NB4 (cell line): ENCODE measurements around the gene PCSK2.

Experiments
- DNase-seq: peaks from one replicate; pipeline ENCODE4 v3.0.0; 2010; ENCODE audit warnings: low read depth
- H3K4me3 ChIP-seq: one replicate; pipeline ENCODE4 v1.5.1; 2011; ENCODE audit warnings: mild to moderate bottlenecking, low read depth, low read length, moderate library complexity
- MYC ChIP-seq: IDR thresholded peaks from 2 replicates; pipeline ENCODE4 v1.6.1; 2011; ENCODE audit warnings: low read depth, low read length
- POLR2A ChIP-seq: IDR thresholded peaks from 2 replicates; pipeline ENCODE4 v1.6.1; 2011; ENCODE audit warnings: mild to moderate bottlenecking; ENCODE audit not compliant: insufficient read length; ENCODE audit errors: extremely low read depth
- TF ChIP-seq, protein P1 (sequence below): IDR thresholded peaks from one replicate; pipeline ENCODE4 v1.5.1; 2012; ENCODE audit warnings: low read depth, low read length
- TF ChIP-seq, protein P2 (sequence below): IDR thresholded peaks from 2 replicates; pipeline ENCODE4 v1.6.1; 2011; ENCODE audit warnings: low read depth, low read length

PCSK2 gene

DNA sequence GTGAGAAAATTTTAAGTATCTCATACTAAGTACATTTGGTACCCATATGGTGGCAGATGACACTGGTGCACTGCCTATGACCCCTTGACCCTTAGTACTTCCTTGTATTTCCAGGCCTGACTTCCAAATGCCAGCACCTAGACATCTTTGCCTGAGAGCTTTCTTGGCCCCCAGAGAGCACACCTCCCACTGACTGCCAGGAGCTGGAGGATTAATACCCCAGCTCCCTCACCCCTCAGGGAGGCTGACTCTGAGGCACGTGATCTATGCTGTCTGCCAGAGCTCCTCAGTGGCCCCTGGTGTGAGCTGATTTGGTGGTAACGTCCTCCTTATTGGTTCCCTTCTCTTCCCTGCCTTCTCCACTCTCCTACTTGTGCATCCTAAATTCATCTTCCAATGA lies 266.3 kb downstream of the PCSK2 start:
- H3K4me3 ChIP-seq = no peak overlapping the region
- no peak for DNase-seq
- TF ChIP-seq POLR2A = no peak
- TF ChIP-seq, protein P1, sequence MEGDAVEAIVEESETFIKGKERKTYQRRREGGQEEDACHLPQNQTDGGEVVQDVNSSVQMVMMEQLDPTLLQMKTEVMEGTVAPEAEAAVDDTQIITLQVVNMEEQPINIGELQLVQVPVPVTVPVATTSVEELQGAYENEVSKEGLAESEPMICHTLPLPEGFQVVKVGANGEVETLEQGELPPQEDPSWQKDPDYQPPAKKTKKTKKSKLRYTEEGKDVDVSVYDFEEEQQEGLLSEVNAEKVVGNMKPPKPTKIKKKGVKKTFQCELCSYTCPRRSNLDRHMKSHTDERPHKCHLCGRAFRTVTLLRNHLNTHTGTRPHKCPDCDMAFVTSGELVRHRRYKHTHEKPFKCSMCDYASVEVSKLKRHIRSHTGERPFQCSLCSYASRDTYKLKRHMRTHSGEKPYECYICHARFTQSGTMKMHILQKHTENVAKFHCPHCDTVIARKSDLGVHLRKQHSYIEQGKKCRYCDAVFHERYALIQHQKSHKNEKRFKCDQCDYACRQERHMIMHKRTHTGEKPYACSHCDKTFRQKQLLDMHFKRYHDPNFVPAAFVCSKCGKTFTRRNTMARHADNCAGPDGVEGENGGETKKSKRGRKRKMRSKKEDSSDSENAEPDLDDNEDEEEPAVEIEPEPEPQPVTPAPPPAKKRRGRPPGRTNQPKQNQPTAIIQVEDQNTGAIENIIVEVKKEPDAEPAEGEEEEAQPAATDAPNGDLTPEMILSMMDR = no peak
- TF ChIP-seq, protein P2, sequence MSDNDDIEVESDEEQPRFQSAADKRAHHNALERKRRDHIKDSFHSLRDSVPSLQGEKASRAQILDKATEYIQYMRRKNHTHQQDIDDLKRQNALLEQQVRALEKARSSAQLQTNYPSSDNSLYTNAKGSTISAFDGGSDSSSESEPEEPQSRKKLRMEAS = no peak
- TF ChIP-seq MYC = no peak

DNA sequence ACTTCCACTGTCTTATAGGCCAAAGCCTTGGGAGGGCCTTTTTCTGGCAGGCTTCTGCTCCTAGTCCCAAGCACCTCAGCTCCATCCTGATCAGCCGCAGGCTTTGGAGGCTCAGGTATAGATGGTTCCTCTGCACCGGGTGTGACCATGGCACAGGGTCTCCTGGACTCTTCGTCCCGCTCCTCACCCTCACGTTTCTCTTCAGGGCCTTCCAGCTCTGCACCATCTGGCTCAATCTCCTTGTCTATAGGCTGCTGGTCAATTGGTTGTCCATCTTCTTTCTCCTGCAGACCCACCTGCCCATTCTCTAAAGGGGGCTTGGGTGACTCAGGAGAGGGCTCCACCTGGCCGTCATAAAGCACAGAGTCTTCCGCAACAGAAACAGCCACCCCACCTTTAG lies 267.4 kb downstream of the PCSK2 start:
- TF ChIP-seq, protein P2 = no peak
- TF ChIP-seq, protein P1 = no peak
- TF ChIP-seq POLR2A (no peak), MYC (no peak)
- no peak overlapping the region for H3K4me3 ChIP-seq
- DNase-seq = no peak

DNA sequence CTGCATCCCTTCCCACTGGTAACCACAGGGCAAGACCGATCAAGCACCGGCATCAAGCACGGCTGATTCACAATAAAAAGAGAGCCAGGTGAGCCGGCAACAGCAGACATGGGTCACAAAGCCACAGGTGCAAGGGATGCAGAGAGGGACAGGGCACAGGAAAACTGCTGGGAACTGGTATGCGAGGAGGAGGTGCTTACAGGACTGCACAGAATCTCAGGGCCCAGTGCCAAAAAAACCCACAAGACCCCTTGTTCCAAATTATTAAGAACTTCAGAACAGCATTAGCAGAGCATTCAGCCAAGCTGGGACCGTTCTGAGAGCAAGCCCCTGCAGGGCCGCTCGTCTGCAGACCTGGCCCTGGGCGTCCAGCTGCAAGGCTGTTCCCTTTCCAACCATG lies 269.0 kb downstream of the PCSK2 start:
- no peak for DNase-seq
- H3K4me3 ChIP-seq = no peak overlapping the region
- TF ChIP-seq, protein P2 = no peak
- TF ChIP-seq MYC (no peak), POLR2A (no peak)
- TF ChIP-seq, protein P1 = no peak

DNA sequence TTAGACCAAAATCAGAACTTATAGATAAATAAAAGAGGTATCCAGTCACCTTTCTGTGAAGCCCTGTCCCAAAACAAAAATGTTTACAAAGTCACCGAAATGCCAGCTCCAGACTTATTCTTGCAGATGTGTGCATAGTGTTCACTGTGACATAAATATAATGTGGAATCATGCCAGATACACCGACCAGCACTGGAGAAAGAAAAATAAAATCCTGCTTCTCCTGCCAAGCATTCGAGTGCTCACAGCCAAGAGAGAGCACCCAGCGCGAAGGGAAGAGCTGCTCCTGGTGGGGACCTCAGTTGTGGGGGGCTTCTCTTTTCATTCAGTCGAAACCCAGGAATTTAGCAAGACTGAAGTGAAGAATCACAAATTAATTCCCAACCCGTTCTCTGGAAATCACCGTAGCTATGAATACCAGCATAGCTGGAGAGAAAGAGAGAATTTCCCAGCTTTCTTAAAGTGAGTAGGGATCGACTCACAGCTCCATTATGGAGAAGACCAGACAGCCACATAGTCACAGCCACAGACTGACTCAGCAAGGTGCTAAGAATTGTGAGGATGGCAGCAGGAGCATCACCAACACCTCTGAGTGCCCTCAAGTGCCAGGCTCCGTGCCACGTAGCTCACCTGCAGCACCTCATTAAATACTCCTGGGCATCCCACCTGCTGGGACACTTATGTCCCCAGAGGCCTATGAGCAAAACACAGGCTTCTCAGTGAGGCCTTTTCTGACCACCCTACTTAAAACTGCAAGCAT lies 271.2 kb downstream of the PCSK2 start:
- no peak overlapping the region for H3K4me3 ChIP-seq
- TF ChIP-seq MYC (no peak), POLR2A (no peak)
- TF ChIP-seq, protein P2 = no peak
- TF ChIP-seq, protein P1 = no peak
- DNase-seq = no peak

DNA sequence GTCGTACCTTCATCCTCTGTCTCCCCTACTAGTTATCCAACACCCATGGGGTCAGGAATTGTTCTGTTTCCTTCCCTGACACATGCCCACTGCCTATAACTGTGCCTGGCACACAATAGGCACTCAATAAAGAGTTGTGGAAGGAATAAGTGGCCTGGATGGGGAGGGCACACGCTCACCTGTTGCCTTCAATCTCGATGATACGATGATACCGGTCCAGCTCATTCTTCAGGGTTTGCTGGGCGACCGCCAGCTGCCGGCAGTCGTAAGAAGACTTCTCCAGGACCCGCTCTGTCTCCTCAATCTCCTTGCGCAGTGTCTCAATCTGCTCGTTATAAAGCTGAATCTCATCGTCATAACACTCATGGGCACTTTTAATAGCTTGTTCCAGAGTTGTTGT lies 271.8 kb downstream of the PCSK2 start:
- TF ChIP-seq, protein P1 = no peak
- TF ChIP-seq POLR2A = no peak
- TF ChIP-seq, protein P2 = no peak
- no peak for TF ChIP-seq MYC
- H3K4me3 ChIP-seq = no peak overlapping the region
- no peak for DNase-seq

DNA sequence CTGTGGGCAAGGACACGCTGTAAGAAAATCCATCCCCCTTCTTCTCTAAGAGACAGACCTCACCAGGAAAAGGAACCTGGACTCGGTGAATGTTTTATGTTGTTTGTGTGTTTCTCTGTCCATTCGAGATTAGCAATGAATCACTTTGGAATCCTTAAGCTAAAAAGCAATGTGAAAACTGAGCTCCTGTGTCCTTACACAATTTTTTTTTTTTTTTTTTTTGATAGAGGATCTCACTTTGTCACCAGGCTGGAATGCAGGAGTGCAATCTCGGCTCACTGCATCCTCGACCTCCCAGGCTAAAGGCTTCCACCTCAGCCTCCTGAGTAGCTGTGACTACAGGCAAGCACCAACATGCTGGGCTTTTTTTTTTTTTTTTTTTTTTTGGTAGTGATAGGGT lies 272.2 kb downstream of the PCSK2 start:
- no peak overlapping the region for H3K4me3 ChIP-seq
- TF ChIP-seq, protein P2 = no peak
- TF ChIP-seq POLR2A = no peak
- TF ChIP-seq, protein P1 = no peak
- no peak for TF ChIP-seq MYC
- no peak for DNase-seq
